ENCODE data around the gene ZFAND2A. TPM values are rescaled to one million over a fixed set of nuclear protein-coding genes. Genes with fewer than 3 reads are reported as not detected.

Gene ZFAND2A
- total RNA-seq, 2 experiments from 2014 or later = 23.3 to 24.0 TPM

DNA sequence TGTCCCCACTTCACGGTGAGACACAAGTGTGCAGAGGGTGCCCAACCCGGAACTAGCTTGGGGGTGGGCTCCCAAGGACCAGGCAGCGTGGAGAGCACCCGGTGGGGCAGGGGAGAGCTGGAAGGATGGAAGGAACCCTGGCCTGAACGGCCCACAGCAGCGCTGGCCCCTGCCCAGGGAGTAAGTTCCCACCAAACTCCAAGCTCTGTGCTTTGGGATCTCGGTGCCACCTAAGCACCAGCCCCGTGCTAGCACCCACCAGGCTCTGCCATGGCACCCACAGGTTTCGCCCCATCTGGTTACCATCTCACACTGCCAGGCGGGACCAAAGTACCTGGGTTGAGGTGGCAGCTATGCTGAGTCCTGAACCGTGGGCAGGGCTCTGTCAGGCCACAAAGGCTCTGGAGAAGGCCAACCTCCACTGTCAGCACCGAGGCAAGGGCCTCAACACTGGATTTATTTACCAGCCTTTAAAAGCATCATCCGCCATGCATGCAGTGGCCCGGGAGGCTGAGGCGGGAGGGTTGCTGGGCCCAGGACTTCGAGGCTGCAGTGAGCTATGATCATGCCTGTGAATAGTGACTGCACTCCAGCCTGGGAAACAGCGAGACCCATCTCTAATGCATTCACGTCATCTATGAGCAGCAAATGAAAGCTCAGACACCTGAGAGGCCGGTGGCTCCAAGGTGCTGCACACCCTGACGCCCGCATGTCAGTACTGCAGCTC, 56.0 kb downstream of the ZFAND2A start:
- Mint-ChIP-seq H3K27ac (peak overlapping the region; percentile 74), H3K4me3 (no peak overlapping the region), H3K27me3 (no peaks in the 10 kb centered on the region), H3K36me3 (ENCODE audit: low read depth) (no peaks in the 10 kb centered on the region), H3K9me3 (no peaks in the 10 kb centered on the region), H3K4me1 (peaks cover 22% of the 10 kb centered on the region)
- CTCF ChIA-PET = interaction anchor here (0.6 to 2.1 kb wide), 8 partner anchors 11 to 111 kb away, joined by 3 to 10 read pairs (median 4); a partner anchor contains a TSS
- POLR2A ChIA-PET = interaction anchor here (0.5 kb wide), 1 partner anchor 12 kb away, joined by 3 read pairs; no protein-coding TSS in a partner anchor
- DNase-seq = no peak

DNA sequence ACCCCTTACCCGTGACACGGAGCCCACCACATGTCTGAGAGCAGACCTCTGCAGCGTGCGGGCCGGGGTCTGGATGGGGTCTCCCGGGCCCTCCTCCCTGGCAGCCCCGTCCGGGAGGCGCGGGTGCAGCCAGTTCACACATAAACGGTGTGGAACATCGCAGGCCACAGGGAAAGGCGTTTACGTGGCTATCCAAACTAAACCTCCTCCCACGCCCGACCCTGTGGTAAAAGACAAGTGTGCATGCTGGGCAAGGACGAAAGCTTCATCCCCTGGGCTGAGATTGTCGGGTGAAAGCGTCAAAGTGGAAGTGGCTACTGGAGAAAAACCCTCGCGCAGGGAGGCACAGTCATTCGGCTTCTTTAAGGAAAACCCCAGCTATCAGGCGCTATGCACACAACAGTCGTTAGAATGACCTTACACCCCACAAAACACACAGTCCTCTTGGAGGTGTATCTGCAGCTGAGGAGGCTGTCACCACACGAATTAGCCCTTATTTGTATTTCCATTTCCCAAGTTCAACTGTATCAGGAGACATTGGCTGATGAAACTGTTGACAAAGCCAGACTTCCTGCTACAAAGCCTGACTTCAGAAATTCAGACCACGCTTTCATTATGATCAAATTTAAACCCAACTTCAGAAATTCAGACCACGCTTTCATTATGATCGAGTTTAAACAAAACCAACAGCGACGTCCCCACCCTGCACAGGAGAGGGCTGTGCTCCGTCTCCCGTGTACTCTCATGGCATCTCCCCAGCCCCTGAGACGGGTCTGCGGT, 56.8 kb downstream of the ZFAND2A start:
- POLR2A ChIA-PET = no interaction called here
- Mint-ChIP-seq H3K36me3 (ENCODE audit: low read depth) (peaks cover 1% of the 10 kb centered on the region), H3K27ac (peak overlapping the region; percentile 74), H3K4me1 (peaks cover 22% of the 10 kb centered on the region), H3K4me3 (peak overlapping the region; percentile 6), H3K27me3 (no peaks in the 10 kb centered on the region), H3K9me3 (peaks cover under 1% of the 10 kb centered on the region)
- no peak for DNase-seq
- CTCF ChIA-PET = interaction anchor here (1.0 to 2.1 kb wide), 7 partner anchors 9 to 110 kb away, joined by 3 to 10 read pairs (median 4); a partner anchor contains a TSS

Other genes with a start within 250 kb of the ZFAND2A start
- 10 to 100 TPM; 12.4 to 13.5 TPM for gene ADAP1, start 205.5 kb downstream of the ZFAND2A start, total RNA-seq
- 10 to 100 TPM; 18.2 to 20.1 TPM for gene COX19, start 184.6 kb downstream of the ZFAND2A start, total RNA-seq
- gene CYP2W1, start 177.0 kb downstream of the ZFAND2A start, total RNA-seq = not detected
- gene GPR146, start 115.7 kb downstream of the ZFAND2A start, total RNA-seq = 10 to 100 TPM; 13.3 to 13.8 TPM
- under 1 TPM in 1 of 2 experiments, not detected in 1; 0.08 TPM for gene GPER1, start 72.1 kb downstream of the ZFAND2A start, total RNA-seq
- gene UNCX, start 72.7 kb upstream of the ZFAND2A start, total RNA-seq = not detected

All from activated CD4-positive, alpha-beta T cell treated with anti-CD3 and anti-CD28 coated beads, Interleukin-2, amount 10 ng/mL, durations not matched to agents 7 days and 5 days (primary cell).